HG02981 (cell line): ENCODE results near the gene RAPGEF3.

Experiments used
- ATAC-seq: cut with Tn5 transposase; IDR thresholded peaks from one replicate; pipeline ENCODE4 v1.9.1; 2021; ENCODE audit warnings: mild to moderate bottlenecking, moderate library complexity; ENCODE audit not compliant: unreplicated experiment

Gene RAPGEF3

DNA sequence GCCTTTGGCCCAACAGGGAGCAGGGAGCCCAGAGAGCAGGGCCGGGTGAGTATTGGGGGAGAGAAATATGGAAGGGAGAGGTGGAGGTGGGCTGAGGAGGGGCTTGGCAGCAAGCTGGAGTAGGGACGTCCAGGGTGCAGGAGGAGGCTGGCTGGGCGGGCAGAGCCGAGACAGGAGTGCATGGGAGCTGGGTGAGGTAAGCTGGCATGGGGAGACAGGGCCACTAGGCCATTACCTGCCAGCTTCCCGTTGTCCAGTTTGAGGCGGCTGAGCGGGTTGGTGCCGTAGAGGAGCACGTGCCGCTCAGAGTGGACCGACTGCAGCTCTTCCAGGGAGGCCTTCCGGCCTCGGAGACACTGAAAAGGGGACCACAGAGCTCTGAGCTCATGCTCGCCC lies 32.7 kb upstream of the RAPGEF3 start:
- ATAC-seq = no peak

DNA sequence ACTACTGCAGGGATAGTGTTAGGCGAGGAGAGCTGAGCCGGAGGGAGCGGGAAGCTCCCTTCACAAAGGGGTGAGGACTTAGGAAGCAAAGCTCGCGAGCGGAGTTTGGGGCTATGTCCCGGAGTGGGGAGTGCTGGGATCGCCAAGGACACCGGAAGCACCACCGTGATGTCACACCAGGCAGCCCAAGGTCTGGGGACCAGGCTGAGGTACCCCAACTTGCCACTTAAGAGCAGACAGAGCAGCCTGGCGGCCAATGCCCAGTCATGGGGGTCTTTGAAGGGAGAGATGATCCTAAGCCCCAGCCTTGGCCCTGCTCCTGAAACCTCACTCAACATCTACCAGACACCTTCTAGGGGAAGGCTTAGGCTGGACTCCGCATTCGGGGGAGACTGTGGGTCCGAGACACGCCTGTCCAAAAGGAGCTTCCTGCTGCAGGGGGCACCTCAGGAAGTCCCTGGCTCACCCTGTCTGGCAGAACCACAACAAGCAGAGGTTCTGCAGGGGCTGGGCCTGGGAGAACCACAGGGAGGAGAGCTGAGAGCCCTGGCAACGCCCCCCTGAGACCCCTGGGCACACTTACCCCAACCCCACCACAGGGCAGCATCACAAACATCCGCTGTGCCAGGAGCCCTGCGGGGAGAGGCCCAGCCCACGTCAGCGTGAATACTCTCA lies 32.1 kb upstream of the RAPGEF3 start:
- ATAC-seq = no peak

DNA sequence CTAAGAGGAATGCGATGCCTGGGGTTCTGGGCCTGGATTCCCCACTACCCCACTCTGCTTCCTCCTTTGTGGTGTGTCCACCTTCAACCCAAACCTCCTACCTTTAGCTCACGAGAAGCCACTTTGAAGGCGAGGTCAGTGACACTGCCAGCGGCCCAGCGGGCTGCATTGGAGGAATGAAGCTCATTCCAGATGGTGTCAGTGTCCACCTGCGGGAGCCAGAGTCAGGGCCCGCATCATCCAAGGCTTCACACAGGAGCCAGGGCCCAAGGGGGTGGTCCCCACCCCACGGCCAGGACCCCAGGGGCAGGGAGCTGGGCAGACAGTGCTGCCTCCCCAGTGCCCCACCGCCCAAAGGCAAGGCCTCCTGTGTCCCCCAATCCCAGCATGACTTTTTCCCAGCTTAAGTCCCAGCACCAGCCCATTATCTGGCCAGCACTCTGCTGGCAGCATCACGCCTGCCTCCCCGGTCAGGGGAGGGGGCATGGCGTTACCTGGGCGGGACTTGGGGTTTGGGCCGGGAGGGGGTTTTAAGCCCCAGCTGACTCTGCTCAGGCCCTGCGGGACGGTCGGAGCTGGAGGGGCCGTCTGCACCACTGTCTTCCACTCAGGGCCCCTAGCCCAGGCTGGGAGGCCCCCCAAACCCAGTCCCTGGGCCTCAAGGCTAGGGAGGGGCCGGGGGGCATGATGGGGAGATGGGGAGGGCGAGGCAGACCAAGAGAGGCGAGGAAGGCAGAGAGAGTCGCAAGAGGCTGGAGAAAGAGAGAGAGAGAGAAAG lies 31.2 kb upstream of the RAPGEF3 start:
- no peak for ATAC-seq

DNA sequence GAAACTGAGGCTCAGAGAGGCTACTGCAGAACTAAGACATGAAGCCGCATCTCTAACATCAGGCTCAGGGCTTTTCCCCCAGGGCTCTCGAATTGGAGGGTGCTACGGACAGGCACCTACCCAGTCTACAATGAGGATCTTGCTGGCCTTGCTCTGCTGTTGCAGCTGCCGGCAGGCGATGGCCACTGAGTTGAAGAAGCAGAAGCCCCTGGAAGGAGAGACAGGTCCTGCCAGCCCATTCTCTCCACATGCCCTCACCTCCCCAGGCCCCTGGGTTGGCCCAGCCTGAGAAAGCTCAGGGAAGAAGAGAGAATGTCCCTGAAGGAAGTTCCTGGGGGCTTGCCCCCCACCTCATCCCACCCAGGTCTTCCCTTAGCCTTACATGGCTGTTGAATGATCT lies 30.5 kb upstream of the RAPGEF3 start:
- no peak for ATAC-seq

DNA sequence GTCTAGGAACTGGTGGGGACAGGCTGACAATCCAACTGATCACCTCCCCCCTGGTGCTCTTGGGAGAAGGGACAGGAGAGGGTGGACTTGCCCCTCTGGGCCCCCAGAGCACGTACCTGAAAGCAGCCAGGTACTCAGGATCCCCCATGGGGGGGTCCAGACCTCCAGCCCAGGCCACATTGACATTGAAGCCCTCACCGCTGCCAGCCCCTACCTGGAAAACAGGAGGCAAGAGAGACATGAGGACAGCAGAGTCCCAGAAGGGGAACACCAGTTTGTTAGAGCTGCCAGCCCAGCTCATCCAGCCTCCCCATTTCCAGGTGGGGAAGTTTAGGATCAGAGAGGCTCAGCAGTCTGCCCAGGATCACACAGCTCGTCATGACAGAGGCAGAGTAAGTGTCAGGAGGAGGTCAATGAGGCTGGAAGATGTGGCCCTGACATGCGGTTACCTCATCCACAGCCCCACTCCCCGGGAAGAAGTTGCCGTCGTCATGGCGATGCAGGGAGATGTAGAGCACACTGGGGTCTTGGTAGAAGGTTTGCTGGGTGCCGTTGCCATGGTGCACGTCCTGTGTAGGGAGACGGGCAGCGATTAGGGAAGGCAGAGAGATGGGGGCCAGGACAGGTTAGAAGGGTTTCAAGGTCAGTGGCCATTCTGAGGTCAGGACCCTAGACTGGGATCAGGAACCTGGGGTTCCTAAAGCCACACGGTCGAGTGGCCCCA lies 29.1 kb upstream of the RAPGEF3 start:
- no peak for ATAC-seq

DNA sequence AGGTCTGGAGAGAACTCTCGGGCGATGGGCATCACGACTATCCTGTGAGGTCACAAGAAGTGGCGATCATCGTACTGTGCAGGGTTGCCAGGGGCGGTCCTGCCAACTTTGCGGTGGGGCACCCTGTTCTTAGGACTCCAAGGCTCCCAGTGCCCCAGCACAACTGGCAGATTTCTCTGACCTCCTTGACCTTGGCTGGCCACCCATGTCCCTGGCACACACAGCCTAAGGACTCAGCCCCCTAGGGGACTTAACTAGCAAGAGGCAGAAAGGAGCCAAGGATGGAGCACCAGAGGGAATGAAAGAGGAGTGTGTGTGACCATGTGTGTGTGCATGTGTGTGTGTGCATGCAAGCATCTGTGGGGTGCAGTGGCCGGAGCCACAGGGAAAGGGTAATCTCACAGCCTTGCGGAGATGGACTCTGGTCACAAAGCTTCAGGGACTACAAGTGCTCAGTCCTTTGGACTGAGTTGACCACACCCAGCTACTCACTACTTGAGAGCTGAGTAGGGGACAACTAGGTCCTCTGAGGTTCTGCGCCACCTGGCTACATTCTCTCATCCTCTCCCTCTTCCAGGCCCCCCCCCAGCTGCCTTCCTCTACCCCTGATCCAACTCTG lies 28.1 kb upstream of the RAPGEF3 start:
- no peak for ATAC-seq

DNA sequence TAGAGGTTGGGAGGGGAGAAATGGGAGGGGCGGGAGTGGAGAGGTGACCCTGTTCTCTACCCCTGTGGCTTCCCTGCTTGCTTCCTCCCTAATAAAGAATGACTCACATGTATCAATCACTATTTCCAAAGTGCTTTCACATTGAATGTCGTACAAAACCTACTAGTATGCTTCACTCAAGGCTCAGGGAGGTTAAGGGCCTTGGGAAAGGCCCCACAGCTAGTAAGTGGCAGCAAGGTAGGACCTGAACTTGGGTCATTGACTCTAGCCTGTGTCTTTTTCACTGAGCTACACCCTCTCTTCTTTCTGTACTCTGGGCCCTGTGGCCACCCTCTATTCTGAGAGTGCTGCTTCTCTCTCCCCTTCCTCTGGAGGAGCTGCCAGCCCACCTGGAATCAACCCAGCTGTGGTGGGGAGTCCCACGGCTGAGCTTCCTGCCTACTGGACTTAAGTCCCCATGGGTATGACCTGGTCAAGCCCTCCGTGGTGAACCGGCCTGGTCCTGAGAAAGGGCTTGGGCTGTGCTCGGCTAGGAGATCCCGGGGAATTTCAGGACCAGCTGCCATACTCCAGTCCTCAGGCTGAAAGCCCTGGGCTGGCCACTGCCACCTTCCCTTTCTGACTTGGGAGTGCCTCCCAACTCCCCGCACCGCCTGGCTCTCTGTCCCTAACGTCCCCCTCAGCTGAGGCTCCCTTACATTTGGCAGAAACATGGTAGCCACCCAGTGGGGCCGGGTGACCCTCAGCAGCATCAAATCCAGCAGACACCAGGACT lies 27.4 kb upstream of the RAPGEF3 start:
- no peak for ATAC-seq

DNA sequence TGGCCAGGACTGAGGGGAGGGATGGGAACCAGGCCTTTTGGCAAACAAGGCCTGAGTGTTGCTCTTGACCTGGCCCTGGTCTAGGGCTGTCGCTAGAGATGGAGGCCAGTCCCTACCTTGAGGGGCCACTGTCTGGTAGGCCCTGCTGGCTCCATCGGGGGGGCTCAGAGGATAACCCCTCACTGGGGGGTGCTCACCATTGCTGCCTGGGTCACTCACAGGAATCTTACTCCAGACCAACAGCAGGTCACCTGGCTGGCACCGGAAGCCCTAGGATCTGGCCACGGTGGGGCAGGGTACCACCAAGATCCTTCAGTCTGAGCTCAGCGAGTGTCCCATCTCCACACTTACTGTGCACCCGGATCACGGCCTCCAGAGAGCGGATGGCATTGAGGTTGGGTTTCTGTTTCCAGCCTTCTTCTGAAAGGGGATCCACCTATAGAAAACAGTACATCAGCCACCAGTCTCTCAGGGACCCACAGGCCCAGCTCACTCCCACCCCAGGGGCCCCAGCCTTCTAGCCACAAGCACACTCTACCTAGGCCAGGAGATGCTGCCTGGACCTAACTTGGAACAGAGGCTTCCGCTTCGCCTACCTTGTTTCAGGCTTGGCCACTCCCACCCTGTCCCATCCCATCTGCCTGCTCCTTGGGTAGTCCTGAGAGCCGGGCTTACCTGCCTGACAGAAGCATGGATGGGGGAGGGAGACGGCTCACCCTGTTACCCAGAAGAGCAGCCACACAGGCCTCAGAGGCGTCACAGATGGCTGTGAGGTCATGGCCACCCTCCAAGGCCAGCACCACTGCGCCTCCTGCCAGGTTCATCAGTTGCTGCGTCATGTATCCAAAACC lies 26.6 kb upstream of the RAPGEF3 start:
- ATAC-seq = no peak

DNA sequence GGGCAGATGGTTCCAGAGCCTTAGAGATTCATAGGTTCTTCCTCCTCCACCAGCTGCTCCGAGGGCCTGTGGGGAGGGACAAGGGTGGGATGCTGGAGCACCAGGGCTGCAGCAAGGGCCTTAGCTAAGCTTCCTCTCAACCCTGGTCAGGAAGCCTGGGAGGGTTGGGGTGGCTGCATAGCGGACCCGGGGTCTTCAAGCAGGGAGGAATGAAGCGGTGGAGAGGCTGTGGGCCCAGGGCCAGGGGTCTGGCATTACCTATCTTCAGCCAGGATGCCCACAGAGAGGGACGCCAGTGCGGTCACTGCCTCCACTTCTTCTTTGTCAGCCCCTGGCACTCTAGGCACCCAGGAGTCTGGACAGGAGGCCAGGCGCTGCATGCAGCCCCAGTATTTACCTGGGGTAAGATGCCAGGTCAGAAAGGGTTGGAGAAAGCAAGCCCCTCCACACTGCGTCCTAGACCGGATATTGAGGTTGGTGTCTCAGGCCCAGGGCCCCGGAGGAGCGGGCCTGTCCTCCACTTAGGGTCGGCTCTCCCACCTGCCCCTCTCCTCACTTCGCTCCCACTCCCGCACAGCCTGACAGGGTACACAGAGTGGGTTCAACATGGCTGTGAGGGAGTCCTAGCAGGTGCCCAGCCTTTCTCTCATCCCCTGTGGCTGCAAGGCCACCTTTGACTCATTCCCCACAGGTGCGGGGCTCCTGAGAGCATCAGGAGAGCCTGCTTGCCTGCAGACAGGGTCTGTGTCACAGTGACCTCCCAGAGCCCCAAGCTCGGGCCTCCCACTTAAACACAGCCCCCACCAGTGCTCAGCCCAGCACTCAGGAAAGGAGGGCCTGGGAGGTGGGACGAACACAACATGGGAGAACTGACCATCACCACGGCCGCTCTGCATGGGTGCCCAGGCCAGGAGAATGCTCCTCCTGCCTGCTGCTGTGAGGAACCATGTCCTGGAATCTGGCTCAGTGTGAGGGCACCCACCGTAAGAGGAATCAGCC lies 25.4 kb upstream of the RAPGEF3 start:
- ATAC-seq = no peak

DNA sequence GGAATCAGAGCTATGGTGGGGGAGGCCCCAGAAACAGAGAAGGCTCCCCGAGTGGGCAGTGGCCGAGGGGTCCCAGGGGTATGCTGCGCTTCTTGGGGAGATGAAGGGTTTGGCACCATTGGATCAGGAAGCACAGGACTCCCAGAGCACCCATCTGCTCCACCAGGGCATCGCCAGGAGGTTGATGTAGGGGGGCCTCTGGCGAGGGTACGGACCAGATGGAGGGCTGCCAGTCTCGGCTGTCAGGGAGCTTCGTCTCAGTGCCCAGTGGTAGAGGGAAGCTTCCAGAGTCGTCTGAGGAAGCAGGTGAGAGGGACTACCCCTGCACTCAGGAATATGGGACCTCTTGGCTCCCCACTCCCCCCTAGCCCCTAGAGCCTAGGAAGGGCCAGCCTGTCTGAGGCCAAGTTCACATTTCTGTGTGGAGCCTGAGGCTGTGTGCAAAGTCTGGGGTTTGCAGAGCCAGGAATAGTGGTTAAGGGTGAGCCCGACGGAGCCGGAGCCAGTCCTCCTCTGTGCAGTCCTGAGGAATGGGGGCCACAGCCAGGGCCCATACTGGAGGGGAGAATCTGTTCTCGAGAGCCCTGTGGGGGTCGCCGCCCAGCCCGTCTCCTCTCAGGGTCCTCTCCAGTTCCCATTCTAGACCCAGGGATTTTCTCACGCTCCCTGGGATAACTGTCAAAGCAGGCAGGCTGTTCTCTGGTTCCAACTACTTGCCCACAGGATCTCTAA lies 24.5 kb upstream of the RAPGEF3 start:
- no peak for ATAC-seq

DNA sequence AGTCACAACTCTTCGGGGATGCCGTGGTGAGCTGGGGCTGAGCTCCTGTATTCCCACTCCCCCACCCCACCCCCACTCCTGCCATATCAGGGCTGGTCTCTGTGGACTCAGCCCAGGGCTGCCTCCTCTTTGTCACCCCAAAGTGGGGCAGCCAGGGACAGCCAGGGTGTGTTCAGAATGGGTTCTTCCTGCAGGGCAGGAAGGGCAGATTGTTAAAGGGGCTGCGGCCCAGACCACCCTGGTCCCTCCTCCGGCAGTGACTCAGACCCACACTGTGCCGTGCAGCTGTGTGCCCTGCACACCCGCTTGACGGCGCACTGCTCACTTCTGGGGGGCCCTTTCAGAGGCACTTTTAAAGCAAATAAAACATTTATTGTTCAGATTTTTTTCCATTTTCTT lies 23.7 kb upstream of the RAPGEF3 start:
- ATAC-seq = no peak

DNA sequence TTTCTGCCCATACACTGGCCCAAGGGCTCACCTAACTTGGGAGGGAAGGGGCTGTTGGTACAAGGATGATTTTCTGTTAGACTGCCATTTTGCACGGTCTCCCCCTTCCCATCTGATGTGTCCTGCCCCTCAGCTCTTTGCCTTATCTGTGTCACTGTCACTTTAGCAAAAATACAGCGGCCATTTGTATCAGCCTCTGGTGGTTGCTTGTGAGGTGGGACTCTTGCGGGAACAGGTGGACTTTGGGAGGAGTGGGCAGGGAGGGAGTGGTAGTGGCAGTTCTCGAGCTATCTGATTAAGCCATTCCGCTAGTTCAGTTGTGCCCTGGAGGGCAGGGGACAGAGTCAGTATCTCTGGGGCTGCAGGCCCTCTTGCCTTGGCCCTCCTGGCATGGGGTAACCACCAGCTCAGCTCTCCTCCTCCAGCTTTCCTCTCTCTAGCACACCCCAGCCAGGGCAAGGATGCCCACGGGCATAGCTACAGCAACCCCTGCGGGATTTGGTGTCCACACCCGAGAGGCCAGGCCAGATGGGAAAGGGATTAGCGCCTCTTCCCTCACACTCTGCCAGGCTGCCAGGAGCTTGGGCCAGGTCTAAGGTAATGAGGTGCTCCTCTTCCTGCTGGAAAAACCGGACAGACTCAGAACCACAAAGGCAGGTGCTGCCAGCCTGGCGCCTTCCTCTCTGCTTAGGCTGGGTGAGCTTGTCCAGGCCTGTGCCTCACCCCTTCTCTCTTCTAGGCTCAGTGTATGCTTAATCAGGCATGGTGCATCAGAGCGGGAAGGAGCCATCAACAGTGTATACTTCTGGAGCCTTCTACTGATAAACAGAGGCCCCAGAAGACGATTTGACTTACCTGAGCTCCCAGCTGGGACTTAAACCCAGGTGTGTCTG lies 23.0 kb upstream of the RAPGEF3 start:
- no peak for ATAC-seq

DNA sequence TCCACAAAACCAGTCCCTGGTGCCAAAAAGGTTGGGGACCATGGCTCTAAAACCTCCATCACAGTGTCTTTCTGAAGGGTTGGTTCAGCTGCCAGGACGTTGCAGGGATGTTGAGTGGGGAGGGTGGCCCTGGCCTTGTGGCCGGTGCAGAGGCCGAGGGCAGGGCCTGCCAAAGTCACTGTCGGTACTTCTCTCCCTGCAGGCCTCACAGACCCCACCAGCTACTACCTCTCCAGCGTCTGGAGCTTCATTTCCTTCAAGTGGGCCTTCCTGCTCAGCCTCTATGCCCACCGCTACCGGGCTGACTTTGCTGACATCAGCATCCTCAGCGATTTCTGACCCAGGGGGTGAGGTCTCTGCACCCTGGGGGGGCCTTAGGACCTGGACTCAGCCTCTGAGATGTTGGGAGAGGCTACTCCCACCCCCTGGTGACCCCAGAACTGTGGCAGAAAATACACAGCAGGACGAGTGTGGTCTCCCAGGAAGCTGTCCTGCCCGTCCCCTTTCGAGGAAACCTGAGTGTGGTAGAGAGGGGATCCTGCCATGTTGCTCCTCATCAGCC lies 21.3 kb upstream of the RAPGEF3 start:
- ATAC-seq = no peak

DNA sequence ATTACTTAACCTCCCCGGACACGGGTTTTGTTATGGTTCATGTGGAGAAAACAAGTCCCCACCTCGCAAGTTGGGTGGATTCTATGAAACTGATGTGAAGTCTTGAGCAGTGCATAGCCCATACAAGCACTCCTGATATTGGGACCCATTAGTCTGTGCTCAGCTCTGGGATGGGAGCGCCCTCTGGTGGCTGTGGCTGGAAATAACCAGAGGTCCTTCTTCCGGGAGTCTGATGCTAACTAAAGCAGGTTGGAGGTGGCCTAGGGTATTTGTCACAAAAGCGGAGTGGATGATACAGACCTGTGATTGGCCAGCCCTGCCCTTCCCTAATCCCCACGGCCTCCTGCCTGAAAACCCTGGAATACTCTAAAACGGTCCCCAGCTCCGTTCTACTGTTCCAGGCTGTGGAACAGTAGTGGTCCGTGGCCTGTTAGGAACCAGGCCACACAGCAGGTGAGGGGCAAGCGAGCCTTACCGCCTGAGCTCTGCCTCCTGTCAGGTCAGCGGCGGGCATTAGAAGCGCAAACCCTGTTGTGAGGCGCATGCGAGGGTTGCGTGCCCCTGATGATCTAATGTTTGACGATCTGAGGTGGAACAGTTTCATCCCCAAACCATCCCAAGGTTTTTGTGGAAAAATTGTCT lies 20.7 kb upstream of the RAPGEF3 start:
- ATAC-seq = peak; percentile 87

DNA sequence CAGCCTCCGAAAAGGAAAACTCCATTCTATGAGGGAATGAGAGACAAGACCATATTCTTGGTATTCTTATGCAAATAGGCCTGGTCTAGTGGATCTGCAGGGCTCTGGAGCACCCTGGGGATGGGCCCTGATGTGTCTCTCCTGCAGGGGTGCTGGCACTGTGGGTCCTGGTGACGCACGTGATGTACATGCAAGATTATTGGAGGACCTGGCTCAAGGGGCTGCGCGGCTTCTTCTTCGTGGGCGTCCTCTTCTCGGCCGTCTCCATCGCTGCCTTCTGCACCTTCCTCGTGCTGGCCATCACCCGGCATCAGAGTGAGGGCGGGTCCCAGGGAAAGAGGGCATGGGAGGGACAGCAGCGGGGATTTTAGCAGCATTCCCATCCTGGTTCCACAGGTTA lies 20.2 kb upstream of the RAPGEF3 start:
- no peak for ATAC-seq
